ENCODE data around the gene CYBA.

The CYBA gene

DNA sequence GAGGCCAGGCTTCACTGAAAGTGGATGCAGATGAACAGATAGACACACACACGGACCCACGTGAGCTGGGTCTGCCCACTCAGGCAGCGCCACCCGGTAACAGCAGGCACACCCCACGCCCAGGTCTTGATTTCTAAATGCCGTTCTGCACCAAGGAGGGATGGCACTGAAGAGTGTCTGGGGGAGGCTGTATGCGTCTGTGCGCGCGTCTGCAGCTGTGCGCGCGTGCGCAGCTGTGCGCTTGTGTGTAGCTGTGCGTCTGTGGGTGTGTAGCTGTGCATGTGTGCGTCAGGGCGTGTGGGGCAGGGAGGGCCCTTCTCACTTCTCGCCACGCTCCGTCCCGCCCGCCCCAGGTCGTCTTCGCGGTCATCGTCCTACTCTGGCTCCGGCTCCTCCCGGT is 28.0 kb downstream of the CYBA start:
- no peaks in the 10 kb centered on the region for H3K4me1 ChIP-seq (ENCODE audit: control insufficient read depth in 1 of 2, insufficient read depth in 2 of 2, low read length in 2 of 2)
- no peak overlapping the region for H3K4me3 ChIP-seq (ENCODE audit: low read depth, low read length)
- no peak overlapping the region for H3K4me2 ChIP-seq (ENCODE audit: low read length)
- no peak overlapping the region for H2AFZ ChIP-seq (ENCODE audit: insufficient read depth, low read length, poor library complexity)
- H3K36me3 ChIP-seq (ENCODE audit: control insufficient read depth in 1 of 2, insufficient read depth in 2 of 2, low read length in 2 of 2) = peaks cover 57 to 67% of the 10 kb centered on the region in 2 experiments
- no peak overlapping the region for H2BK5ac ChIP-seq (ENCODE audit: low read depth, low read length, poor library complexity)
- H3K18ac ChIP-seq (ENCODE audit: low read length) = no peak overlapping the region
- H3K9ac ChIP-seq (ENCODE audit: low read length) = no peak overlapping the region
- no peak for DNase-seq
- no peak overlapping the region for H3K14ac ChIP-seq (ENCODE audit: low read length)
- H3K27ac ChIP-seq (ENCODE audit: low read depth, low read length) = no peak overlapping the region
- no peak overlapping the region for H4K91ac ChIP-seq (ENCODE audit: low read depth, low read length)
- no peaks in the 10 kb centered on the region for H3K9me3 ChIP-seq (ENCODE audit: insufficient read depth, low read depth, low read length)
- H2BK12ac ChIP-seq (ENCODE audit: low read length) = no peak overlapping the region
- no peak overlapping the region for H3K4ac ChIP-seq (ENCODE audit: low read depth, low read length)
- no peak overlapping the region for H2BK120ac ChIP-seq (ENCODE audit: insufficient read depth, low read length, poor library complexity)
- H4K8ac ChIP-seq (ENCODE audit: low read depth, low read length) = no peak overlapping the region
- H3K79me2 ChIP-seq (ENCODE audit: control insufficient read depth, insufficient read depth, low read length, poor library complexity) = no peaks in the 10 kb centered on the region
- no peak overlapping the region for H2AK5ac ChIP-seq (ENCODE audit: low read length)
- H3K27me3 ChIP-seq (ENCODE audit: insufficient read depth, low read length) = no peaks in the 10 kb centered on the region
- no peak overlapping the region for H4K12ac ChIP-seq (ENCODE audit: low read depth, low read length)
- no CpG with 5 or more reads among the region's 29 CpGs for WGBS (ENCODE audit: extremely low coverage, insufficient coverage, insufficient read length)
- H3K23ac ChIP-seq (ENCODE audit: low read length) = no peak overlapping the region
- no peaks in the 10 kb centered on the region for H3K79me1 ChIP-seq (ENCODE audit: low read length)

DNA sequence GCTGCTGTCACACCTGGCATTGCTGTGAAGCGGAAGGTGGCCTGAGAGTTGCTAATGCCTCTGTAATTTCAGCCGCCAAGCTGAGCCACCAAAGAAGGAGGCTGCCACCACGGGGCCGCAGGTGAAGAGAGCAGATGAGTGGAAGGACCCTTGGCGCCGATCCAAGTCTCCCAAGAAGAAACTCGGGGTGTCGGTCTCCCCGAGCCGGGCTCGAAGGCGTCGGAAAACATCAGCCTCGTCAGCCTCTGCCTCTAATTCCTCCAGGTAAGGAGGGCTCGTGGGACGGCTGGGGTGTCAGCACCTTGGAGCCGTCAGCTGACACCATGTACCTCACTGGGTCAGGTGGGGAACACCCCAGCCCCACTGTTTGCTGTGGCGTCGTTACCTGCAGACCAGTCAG is 28.7 kb downstream of the CYBA start:
- no peaks in the 10 kb centered on the region for H3K27me3 ChIP-seq (ENCODE audit: insufficient read depth, low read length)
- H2BK120ac ChIP-seq (ENCODE audit: insufficient read depth, low read length, poor library complexity) = no peak overlapping the region
- DNase-seq = no peak
- no peaks in the 10 kb centered on the region for H3K79me2 ChIP-seq (ENCODE audit: control insufficient read depth, insufficient read depth, low read length, poor library complexity)
- no peaks in the 10 kb centered on the region for H3K9me3 ChIP-seq (ENCODE audit: insufficient read depth, low read depth, low read length)
- H2AK5ac ChIP-seq (ENCODE audit: low read length) = no peak overlapping the region
- WGBS (ENCODE audit: extremely low coverage, insufficient coverage, insufficient read length) = no CpG with 5 or more reads among the region's 19 CpGs
- H3K4me1 ChIP-seq (ENCODE audit: control insufficient read depth in 1 of 2, insufficient read depth in 2 of 2, low read length in 2 of 2) = no peaks in the 10 kb centered on the region
- peaks cover 52 to 61% of the 10 kb centered on the region in 2 experiments for H3K36me3 ChIP-seq (ENCODE audit: control insufficient read depth in 1 of 2, insufficient read depth in 2 of 2, low read length in 2 of 2)
- H3K9ac ChIP-seq (ENCODE audit: low read length) = no peak overlapping the region
- no peak overlapping the region for H3K23ac ChIP-seq (ENCODE audit: low read length)
- no peak overlapping the region for H4K12ac ChIP-seq (ENCODE audit: low read depth, low read length)
- H3K14ac ChIP-seq (ENCODE audit: low read length) = no peak overlapping the region
- no peak overlapping the region for H4K8ac ChIP-seq (ENCODE audit: low read depth, low read length)
- no peak overlapping the region for H3K4ac ChIP-seq (ENCODE audit: low read depth, low read length)
- no peak overlapping the region for H3K18ac ChIP-seq (ENCODE audit: low read length)
- no peak overlapping the region for H2BK5ac ChIP-seq (ENCODE audit: low read depth, low read length, poor library complexity)
- H3K79me1 ChIP-seq (ENCODE audit: low read length) = no peaks in the 10 kb centered on the region
- no peak overlapping the region for H2BK12ac ChIP-seq (ENCODE audit: low read length)
- no peak overlapping the region for H3K4me2 ChIP-seq (ENCODE audit: low read length)
- H3K4me3 ChIP-seq (ENCODE audit: low read depth, low read length) = no peak overlapping the region
- H3K27ac ChIP-seq (ENCODE audit: low read depth, low read length) = no peak overlapping the region
- no peak overlapping the region for H2AFZ ChIP-seq (ENCODE audit: insufficient read depth, low read length, poor library complexity)
- H4K91ac ChIP-seq (ENCODE audit: low read depth, low read length) = no peak overlapping the region

DNA sequence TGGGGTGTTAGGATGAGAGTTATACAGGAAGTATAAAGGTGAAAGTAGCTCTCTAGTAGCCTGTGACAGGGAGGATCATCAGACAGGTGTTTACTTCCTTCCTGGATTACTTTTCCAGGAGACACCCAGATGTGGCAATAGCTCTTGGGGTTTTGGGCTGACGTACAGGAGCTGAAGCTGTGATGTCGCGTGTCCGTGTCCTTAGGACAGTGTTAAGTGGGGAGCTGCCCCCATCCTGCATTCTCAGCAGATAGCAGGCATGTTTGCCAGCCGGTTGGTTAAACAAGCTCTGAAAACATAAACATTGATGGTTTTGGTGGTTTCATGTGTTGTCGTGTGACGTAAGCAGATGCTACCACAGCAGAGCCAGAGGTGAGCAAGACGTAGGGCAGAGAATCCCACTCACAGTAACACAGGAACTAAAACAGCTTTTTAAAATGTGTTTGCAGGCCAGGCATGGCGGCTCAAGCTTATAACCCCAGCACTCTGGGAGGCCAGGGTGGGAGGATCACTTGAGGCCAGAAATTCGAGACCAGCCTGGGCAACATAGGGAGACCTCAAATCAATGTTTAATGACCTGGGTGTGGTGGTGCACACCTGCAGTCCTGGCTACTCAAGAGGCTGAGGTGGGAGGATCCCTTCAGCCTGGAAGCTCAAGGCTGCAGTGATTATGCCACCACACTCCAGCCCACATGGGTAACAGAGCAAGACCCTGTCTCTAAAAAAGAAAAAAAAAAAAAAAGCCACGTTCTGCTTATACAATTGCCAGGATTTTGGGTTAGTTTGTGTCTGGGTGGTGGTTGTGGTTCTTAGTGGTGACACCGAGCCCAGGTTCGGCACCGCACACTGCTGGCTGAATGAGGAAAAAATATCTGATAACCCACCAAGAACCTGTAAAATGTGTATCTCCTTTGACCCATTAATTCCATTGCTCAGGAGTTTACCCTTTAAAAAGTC is 30.7 kb downstream of the CYBA start:
- H3K27me3 ChIP-seq (ENCODE audit: insufficient read depth, low read length) = no peaks in the 10 kb centered on the region
- H3K79me2 ChIP-seq (ENCODE audit: control insufficient read depth, insufficient read depth, low read length, poor library complexity) = no peaks in the 10 kb centered on the region
- no peak overlapping the region for H4K8ac ChIP-seq (ENCODE audit: low read depth, low read length)
- H3K4me2 ChIP-seq (ENCODE audit: low read length) = no peak overlapping the region
- H2BK5ac ChIP-seq (ENCODE audit: low read depth, low read length, poor library complexity) = no peak overlapping the region
- no peak overlapping the region for H3K18ac ChIP-seq (ENCODE audit: low read length)
- WGBS (ENCODE audit: extremely low coverage, insufficient coverage, insufficient read length) = no CpG with 5 or more reads among the region's 14 CpGs
- no peak overlapping the region for H3K9ac ChIP-seq (ENCODE audit: low read length)
- no peak for DNase-seq
- H2AFZ ChIP-seq (ENCODE audit: insufficient read depth, low read length, poor library complexity) = no peak overlapping the region
- no peak overlapping the region for H3K4ac ChIP-seq (ENCODE audit: low read depth, low read length)
- no peaks in the 10 kb centered on the region for H3K4me1 ChIP-seq (ENCODE audit: control insufficient read depth in 1 of 2, insufficient read depth in 2 of 2, low read length in 2 of 2)
- H3K9me3 ChIP-seq (ENCODE audit: insufficient read depth, low read depth, low read length) = no peaks in the 10 kb centered on the region
- H2AK5ac ChIP-seq (ENCODE audit: low read length) = no peak overlapping the region
- no peak overlapping the region for H4K12ac ChIP-seq (ENCODE audit: low read depth, low read length)
- no peak overlapping the region for H2BK120ac ChIP-seq (ENCODE audit: insufficient read depth, low read length, poor library complexity)
- no peak overlapping the region for H2BK12ac ChIP-seq (ENCODE audit: low read length)
- no peaks in the 10 kb centered on the region for H3K79me1 ChIP-seq (ENCODE audit: low read length)
- peaks cover 40 to 54% of the 10 kb centered on the region in 2 experiments for H3K36me3 ChIP-seq (ENCODE audit: control insufficient read depth in 1 of 2, insufficient read depth in 2 of 2, low read length in 2 of 2)
- no peak overlapping the region for H4K91ac ChIP-seq (ENCODE audit: low read depth, low read length)
- no peak overlapping the region for H3K4me3 ChIP-seq (ENCODE audit: low read depth, low read length)
- H3K14ac ChIP-seq (ENCODE audit: low read length) = no peak overlapping the region
- no peak overlapping the region for H3K27ac ChIP-seq (ENCODE audit: low read depth, low read length)
- H3K23ac ChIP-seq (ENCODE audit: low read length) = no peak overlapping the region

DNA sequence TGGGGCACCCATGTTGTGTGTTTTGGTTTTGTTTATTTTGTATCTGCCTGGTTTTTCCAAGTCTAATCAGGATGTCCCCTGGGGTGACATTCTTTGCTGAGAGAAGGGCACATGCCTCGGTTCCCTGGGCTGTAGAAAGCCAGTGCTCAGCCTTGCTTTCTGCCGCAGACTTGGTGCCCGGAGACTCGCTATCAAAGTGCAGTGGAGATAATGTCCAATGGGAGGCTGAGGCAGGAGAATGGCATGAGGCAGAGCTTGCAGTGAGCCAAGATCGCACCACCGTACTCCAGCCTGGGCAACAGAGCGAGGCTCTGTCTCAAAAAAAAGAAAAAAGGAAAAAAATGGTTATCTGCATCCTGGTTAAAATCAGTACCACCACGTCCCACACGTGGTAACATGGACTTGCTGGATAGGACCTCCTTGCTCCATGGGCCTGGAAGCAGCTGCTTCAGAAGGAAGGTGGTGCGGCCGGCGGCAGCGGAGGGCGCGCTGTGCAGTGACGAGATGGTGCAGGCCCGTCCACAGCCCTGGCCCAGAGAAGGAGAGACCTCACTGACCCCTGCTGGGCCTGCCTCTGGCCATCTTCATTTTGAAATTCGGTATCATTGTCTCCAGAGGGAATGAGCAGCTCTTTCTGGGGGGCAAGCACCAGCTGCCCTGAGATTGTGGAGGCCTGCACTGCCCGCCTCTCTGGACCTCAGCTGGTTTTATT is 31.7 kb downstream of the CYBA start:
- H3K27me3 ChIP-seq (ENCODE audit: insufficient read depth, low read length) = no peaks in the 10 kb centered on the region
- no peaks in the 10 kb centered on the region for H3K79me1 ChIP-seq (ENCODE audit: low read length)
- no peaks in the 10 kb centered on the region for H3K4me1 ChIP-seq (ENCODE audit: control insufficient read depth in 1 of 2, insufficient read depth in 2 of 2, low read length in 2 of 2)
- H3K4me3 ChIP-seq (ENCODE audit: low read depth, low read length) = no peak overlapping the region
- H3K9ac ChIP-seq (ENCODE audit: low read length) = no peak overlapping the region
- no peak overlapping the region for H4K8ac ChIP-seq (ENCODE audit: low read depth, low read length)
- H4K12ac ChIP-seq (ENCODE audit: low read depth, low read length) = no peak overlapping the region
- no peak overlapping the region for H3K27ac ChIP-seq (ENCODE audit: low read depth, low read length)
- no peak overlapping the region for H2AFZ ChIP-seq (ENCODE audit: insufficient read depth, low read length, poor library complexity)
- no peaks in the 10 kb centered on the region for H3K79me2 ChIP-seq (ENCODE audit: control insufficient read depth, insufficient read depth, low read length, poor library complexity)
- H3K23ac ChIP-seq (ENCODE audit: low read length) = no peak overlapping the region
- no peaks in the 10 kb centered on the region for H3K9me3 ChIP-seq (ENCODE audit: insufficient read depth, low read depth, low read length)
- no peak overlapping the region for H3K4ac ChIP-seq (ENCODE audit: low read depth, low read length)
- no peak overlapping the region for H2BK5ac ChIP-seq (ENCODE audit: low read depth, low read length, poor library complexity)
- no peak overlapping the region for H4K91ac ChIP-seq (ENCODE audit: low read depth, low read length)
- H3K36me3 ChIP-seq (ENCODE audit: control insufficient read depth in 1 of 2, insufficient read depth in 2 of 2, low read length in 2 of 2) = peaks cover 36 to 46% of the 10 kb centered on the region in 2 experiments
- H3K18ac ChIP-seq (ENCODE audit: low read length) = no peak overlapping the region
- no peak overlapping the region for H3K4me2 ChIP-seq (ENCODE audit: low read length)
- no peak for DNase-seq
- H3K14ac ChIP-seq (ENCODE audit: low read length) = no peak overlapping the region
- no peak overlapping the region for H2BK120ac ChIP-seq (ENCODE audit: insufficient read depth, low read length, poor library complexity)
- no CpG with 5 or more reads among the region's 19 CpGs for WGBS (ENCODE audit: extremely low coverage, insufficient coverage, insufficient read length)
- H2BK12ac ChIP-seq (ENCODE audit: low read length) = no peak overlapping the region
- no peak overlapping the region for H2AK5ac ChIP-seq (ENCODE audit: low read length)

Measured in trophoblast cell (in vitro differentiated cells and primary cell).